Calu3 (cell line): Measurements from ENCODE around the gene RABGAP1L. TPM values are rescaled to one million over a fixed set of nuclear protein-coding genes. Genes with fewer than 3 reads are reported as not detected.

Experiments
- BruUV-seq: library from RNA; stranded (reverse); fragments of 400-500 nt; replicated peaks from 2 replicates; lab custom pipeline; 2021; lab: Mats Ljungman, UMichigan
- CTCF ChIA-PET: fragments of 300-600 bp; sonication (Branson Sonifier 250); formaldehyde crosslinking; loops from one replicate; lab custom pipeline; 2022; ENCODE audit warnings: antibody characterized with exemption; lab: Charles Lee
- DNase-seq: peaks from one replicate; pipeline ENCODE4 v3.0.0; 2022
- H3K27ac Mint-ChIP-seq: one replicate; pipeline ENCODE4 v1.8.0; 2022; ENCODE audit warnings: mixed read lengths; ENCODE audit not compliant: unreplicated experiment
- H3K27me3 Mint-ChIP-seq: one replicate; pipeline ENCODE4 v1.8.0; 2022; ENCODE audit warnings: mixed read lengths; ENCODE audit not compliant: unreplicated experiment
- H3K36me3 Mint-ChIP-seq: one replicate; pipeline ENCODE4 v1.8.0; 2022; ENCODE audit warnings: mild to moderate bottlenecking, moderate library complexity, mixed read lengths; ENCODE audit not compliant: insufficient read depth, unreplicated experiment
- H3K4me1 Mint-ChIP-seq: one replicate; pipeline ENCODE4 v1.8.0; 2022; ENCODE audit warnings: mild to moderate bottlenecking, low read depth, mixed read lengths; ENCODE audit not compliant: unreplicated experiment
- H3K4me3 Mint-ChIP-seq: one replicate; pipeline ENCODE4 v1.8.0; 2022; ENCODE audit warnings: mild to moderate bottlenecking, low read depth, moderate library complexity, mixed read lengths; ENCODE audit not compliant: unreplicated experiment
- H3K9me3 Mint-ChIP-seq: one replicate; pipeline ENCODE4 v1.8.0; 2022; ENCODE audit warnings: low read depth, mixed read lengths; ENCODE audit not compliant: unreplicated experiment
- CTCF ChIP-seq: fragments of 200-600 bp; IDR thresholded peaks from one replicate; pipeline ENCODE4 v1.8.0; 2022; ENCODE audit warnings: antibody characterized with exemption; ENCODE audit not compliant: unreplicated experiment
- intact Hi-C: fragments of 100-400 bp; cut with micrococcal nuclease; formaldehyde crosslinking; loops from one replicate; pipeline ENCODE4 v1.10.0; 2022; ENCODE audit not compliant: unreplicated experiment
- total RNA-seq: library from RNA; stranded (reverse); gene quantifications from 2 replicates; pipeline ENCODE4 v1.2.3, GENCODE V29; 2022

RABGAP1L gene
- total RNA-seq, 1 experiment from 2014 or later = 135 TPM

- Mint-ChIP-seq H3K9me3 (no peaks in the 10 kb centered on the region), H3K36me3 (no peaks in the 10 kb centered on the region), H3K4me1 (no peaks in the 10 kb centered on the region), H3K27ac (no peak within 1 kb of the TSS), H3K27me3 (no peaks in the 10 kb centered on the region), H3K4me3 (no peak within 1 kb of the TSS)
- intact Hi-C loops = no loop called here
- DNase-seq = no peak
- TF ChIP-seq CTCF = no peak
- CTCF ChIA-PET = no interaction called here
- BruUV-seq = no TSS peak
Observed at GRCh38 chr1:174447866-174448530, 288.7 kb downstream of the RABGAP1L start, which contains the start of gene GPR52. Gene GPR52 (plus strand): TSS chr1:174447964. CDS start chr1:174448112, 148 bp downstream.

- Mint-ChIP-seq H3K4me3 (no peak overlapping the region), H3K9me3 (no peaks in the 10 kb centered on the region), H3K36me3 (no peaks in the 10 kb centered on the region), H3K27me3 (no peaks in the 10 kb centered on the region), H3K4me1 (no peaks in the 10 kb centered on the region), H3K27ac (no peak overlapping the region)
- no peak for DNase-seq
- CTCF ChIA-PET = no interaction called here
- no peak for TF ChIP-seq CTCF
- no TSS peak for BruUV-seq
- intact Hi-C loops = no loop called here
Observed at GRCh38 chr1:174448531-174448883, 289.2 kb downstream of the RABGAP1L start.

- intact Hi-C loops = no loop called here
- H3K9me3 Mint-ChIP-seq = no peaks in the 10 kb centered on the region
- H3K27ac Mint-ChIP-seq = no peak overlapping the region
- BruUV-seq = no TSS peak
- H3K36me3 Mint-ChIP-seq = no peaks in the 10 kb centered on the region
- no peak for DNase-seq
- H3K4me1 Mint-ChIP-seq = no peaks in the 10 kb centered on the region
- no peaks in the 10 kb centered on the region for H3K27me3 Mint-ChIP-seq
- no peak for TF ChIP-seq CTCF
- no peak overlapping the region for H3K4me3 Mint-ChIP-seq
- CTCF ChIA-PET = no interaction called here
Observed at GRCh38 chr1:174448974-174449373, 289.7 kb downstream of the RABGAP1L start.

- Mint-ChIP-seq H3K4me1 (no peaks in the 10 kb centered on the region), H3K9me3 (no peaks in the 10 kb centered on the region), H3K4me3 (no peak overlapping the region), H3K27me3 (no peaks in the 10 kb centered on the region), H3K27ac (no peak overlapping the region), H3K36me3 (no peaks in the 10 kb centered on the region)
- CTCF ChIA-PET = no interaction called here
- BruUV-seq = no TSS peak
- DNase-seq = no peak
- TF ChIP-seq CTCF = no peak
- intact Hi-C loops = no loop called here
Observed at GRCh38 chr1:174451408-174451807, 292.1 kb downstream of the RABGAP1L start.
